GM23338 (cell line): Measurements from ENCODE around the gene NTRK1.

ENCODE experiments used
- EZH2 ChIP-seq: fragments of 200-600 bp; sonication (generic); IDR thresholded peaks from one replicate; pipeline ENCODE4 v1.8.0; 2017; ENCODE audit warnings: antibody characterized with exemption, mild to moderate bottlenecking, low read depth; ENCODE audit not compliant: unreplicated experiment
- EZH2phosphoT487 ChIP-seq: fragments of 200-600 bp; sonication (generic); IDR thresholded peaks from one replicate; pipeline ENCODE4 v1.8.1; 2018; ENCODE audit warnings: antibody characterized with exemption; ENCODE audit not compliant: unreplicated experiment
- NANOG ChIP-seq: IDR thresholded peaks from 2 replicates; pipeline ENCODE4 v1.6.1; 2016; ENCODE audit warnings: antibody characterized with exemption, borderline replicate concordance
- REST ChIP-seq: IDR thresholded peaks from one replicate; pipeline ENCODE4 v1.6.1; 2018; ENCODE audit warnings: antibody characterized with exemption; ENCODE audit not compliant: unreplicated experiment
- TF ChIP-seq, protein P1 (sequence below), 2 experiments: fragments of 200-600 bp in 1 of 2; sonication (generic) in 1 of 2; conservative IDR thresholded peaks; 2 replicates each; pipeline versions ENCODE4 v1.5.1 to v1.6.1; 2016 to 2017; ENCODE audit warnings: antibody characterized with exemption in 2 of 2, low read depth in 2 of 2, mild to moderate bottlenecking in 2 of 2, moderate library complexity in 1 of 2
- TF ChIP-seq, protein P2 (sequence below): IDR thresholded peaks from 2 replicates; pipeline ENCODE4 v1.6.1; 2016; ENCODE audit warnings: antibody characterized with exemption

DNA sequence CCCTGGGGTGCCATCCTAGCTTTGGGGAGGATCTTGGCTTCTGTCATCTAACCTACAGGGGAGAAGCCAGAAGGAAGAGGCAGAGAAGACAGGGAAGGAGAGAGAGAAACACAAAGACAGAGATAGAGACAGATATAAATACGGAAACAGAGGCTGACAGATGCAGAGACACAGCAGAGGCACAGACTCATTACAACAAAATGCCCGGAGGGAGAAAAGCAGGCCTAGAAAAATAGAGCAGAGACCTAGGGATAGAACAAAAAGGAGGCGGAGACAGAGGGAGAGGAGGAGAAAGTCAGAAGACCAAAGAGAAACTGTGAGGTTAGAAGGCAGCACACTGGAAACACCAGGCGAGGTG lies 34.8 kb downstream of the NTRK1 start:
- TF ChIP-seq, protein P1, sequence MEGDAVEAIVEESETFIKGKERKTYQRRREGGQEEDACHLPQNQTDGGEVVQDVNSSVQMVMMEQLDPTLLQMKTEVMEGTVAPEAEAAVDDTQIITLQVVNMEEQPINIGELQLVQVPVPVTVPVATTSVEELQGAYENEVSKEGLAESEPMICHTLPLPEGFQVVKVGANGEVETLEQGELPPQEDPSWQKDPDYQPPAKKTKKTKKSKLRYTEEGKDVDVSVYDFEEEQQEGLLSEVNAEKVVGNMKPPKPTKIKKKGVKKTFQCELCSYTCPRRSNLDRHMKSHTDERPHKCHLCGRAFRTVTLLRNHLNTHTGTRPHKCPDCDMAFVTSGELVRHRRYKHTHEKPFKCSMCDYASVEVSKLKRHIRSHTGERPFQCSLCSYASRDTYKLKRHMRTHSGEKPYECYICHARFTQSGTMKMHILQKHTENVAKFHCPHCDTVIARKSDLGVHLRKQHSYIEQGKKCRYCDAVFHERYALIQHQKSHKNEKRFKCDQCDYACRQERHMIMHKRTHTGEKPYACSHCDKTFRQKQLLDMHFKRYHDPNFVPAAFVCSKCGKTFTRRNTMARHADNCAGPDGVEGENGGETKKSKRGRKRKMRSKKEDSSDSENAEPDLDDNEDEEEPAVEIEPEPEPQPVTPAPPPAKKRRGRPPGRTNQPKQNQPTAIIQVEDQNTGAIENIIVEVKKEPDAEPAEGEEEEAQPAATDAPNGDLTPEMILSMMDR (conservative IDR thresholded peaks at IDR 0.05; ENCODE audit: low read depth in 2 of 2) = no peak
- TF ChIP-seq EZH2 = no peak
- TF ChIP-seq, protein P2, sequence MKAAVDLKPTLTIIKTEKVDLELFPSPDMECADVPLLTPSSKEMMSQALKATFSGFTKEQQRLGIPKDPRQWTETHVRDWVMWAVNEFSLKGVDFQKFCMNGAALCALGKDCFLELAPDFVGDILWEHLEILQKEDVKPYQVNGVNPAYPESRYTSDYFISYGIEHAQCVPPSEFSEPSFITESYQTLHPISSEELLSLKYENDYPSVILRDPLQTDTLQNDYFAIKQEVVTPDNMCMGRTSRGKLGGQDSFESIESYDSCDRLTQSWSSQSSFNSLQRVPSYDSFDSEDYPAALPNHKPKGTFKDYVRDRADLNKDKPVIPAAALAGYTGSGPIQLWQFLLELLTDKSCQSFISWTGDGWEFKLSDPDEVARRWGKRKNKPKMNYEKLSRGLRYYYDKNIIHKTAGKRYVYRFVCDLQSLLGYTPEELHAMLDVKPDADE = no peak
- TF ChIP-seq EZH2phosphoT487 = no peak
- no peak for TF ChIP-seq REST
- no peak for TF ChIP-seq NANOG
